Measurements from ENCODE around the gene PTGDR2. TPM values are rescaled to one million over a fixed set of nuclear protein-coding genes. Genes with fewer than 3 reads are reported as not detected.

PTGDR2 gene
- total RNA-seq, 1 experiment from 2014 or later: not detected

GRCh38 chr11:60879104-60879503, 23.4 kb upstream of the PTGDR2 start:
- H3K9ac ChIP-seq (ENCODE audit: low read length): no peak overlapping the region
- H3K9me2 ChIP-seq (replicated peaks; ENCODE audit: low read length): no peaks in the 10 kb centered on the region
- H3K36me3 ChIP-seq (ENCODE audit: low read depth, low read length): peaks cover 2% of the 10 kb centered on the region; the same call in 1 of the 2 replicates
- H3K27ac ChIP-seq (ENCODE audit: low read length): no peak overlapping the region
- DNase-seq (no peak), ATAC-seq (no peak)
- H3K79me2 ChIP-seq (ENCODE audit: low read length): no peaks in the 10 kb centered on the region
- H3K27me3 ChIP-seq (ENCODE audit: low read length): no peaks in the 10 kb centered on the region
- H3F3A ChIP-seq (ENCODE audit: low read length, unreplicated experiment): no peaks in the 10 kb centered on the region
- BruUV-seq (replicated peaks): no TSS peak
- no peaks in the 10 kb centered on the region for H4K20me1 ChIP-seq (ENCODE audit: low read length)
- no peak for TF ChIP-seq EZH2phosphoT487 (IDR thresholded peaks at IDR 0.05; ENCODE audit: borderline replicate concordance, low read length)
- TF ChIP-seq EZH2 (IDR thresholded peaks at IDR 0.05; ENCODE audit: low read length, unreplicated experiment): no peak
- no peak for TF ChIP-seq CTCF (conservative IDR thresholded peaks at IDR 0.05; ENCODE audit: low read depth, low read length)
- H3K4me3 ChIP-seq (ENCODE audit: low read length): no peak overlapping the region
- intact Hi-C loops (cut with micrococcal nuclease): no loop called here
- no peaks in the 10 kb centered on the region for H3K4me1 ChIP-seq (ENCODE audit: insufficient read depth, low read length)
- ChIA-PET POLR2A (ENCODE audit: unreplicated experiment) (no interaction called here), CTCF (no interaction called here)
- H3K9me3 ChIP-seq (ENCODE audit: low read length): no peaks in the 10 kb centered on the region
- H2AFZ ChIP-seq (ENCODE audit: low read length): no peak overlapping the region
- H3K4me2 ChIP-seq (ENCODE audit: low read length): no peak overlapping the region

GRCh38 chr11:60878245-60879101, 22.7 kb upstream of the PTGDR2 start:
- Histone ChIP-seq H3K27ac (ENCODE audit: low read length) (no peak overlapping the region), H3K79me2 (ENCODE audit: low read length) (no peaks in the 10 kb centered on the region), H3K9me3 (ENCODE audit: low read length) (no peaks in the 10 kb centered on the region), H3K4me1 (ENCODE audit: insufficient read depth, low read length) (no peaks in the 10 kb centered on the region), H3K9me2 (replicated peaks; ENCODE audit: low read length) (no peaks in the 10 kb centered on the region), H3K4me3 (ENCODE audit: low read length) (no peak overlapping the region), H2AFZ (ENCODE audit: low read length) (no peak overlapping the region), H3K27me3 (ENCODE audit: low read length) (no peaks in the 10 kb centered on the region), H3F3A (ENCODE audit: low read length, unreplicated experiment) (no peaks in the 10 kb centered on the region), H4K20me1 (ENCODE audit: low read length) (no peaks in the 10 kb centered on the region), H3K9ac (ENCODE audit: low read length) (no peak overlapping the region), H3K4me2 (ENCODE audit: low read length) (no peak overlapping the region), H3K36me3 (ENCODE audit: low read depth, low read length) (peaks cover 2% of the 10 kb centered on the region; the same call in 1 of the 2 replicates)
- no peak for DNase-seq
- no peak for TF ChIP-seq CTCF (conservative IDR thresholded peaks at IDR 0.05; ENCODE audit: low read depth, low read length)
- no peak for TF ChIP-seq EZH2 (IDR thresholded peaks at IDR 0.05; ENCODE audit: low read length, unreplicated experiment)
- TF ChIP-seq EZH2phosphoT487 (IDR thresholded peaks at IDR 0.05; ENCODE audit: borderline replicate concordance, low read length): no peak
- ChIA-PET CTCF (no interaction called here), POLR2A (ENCODE audit: unreplicated experiment) (no interaction called here)
- ATAC-seq: no peak
- intact Hi-C loops (cut with micrococcal nuclease): no loop called here
- no TSS peak for BruUV-seq (replicated peaks)

- H3K9ac ChIP-seq (ENCODE audit: low read length): no peak overlapping the region
- H3K27ac ChIP-seq (ENCODE audit: low read length): no peak overlapping the region
- no peaks in the 10 kb centered on the region for H3F3A ChIP-seq (ENCODE audit: low read length, unreplicated experiment)
- H3K9me2 ChIP-seq (replicated peaks; ENCODE audit: low read length): no peaks in the 10 kb centered on the region
- ChIA-PET POLR2A (ENCODE audit: unreplicated experiment) (no interaction called here), CTCF (no interaction called here)
- H3K4me2 ChIP-seq (ENCODE audit: low read length): no peak overlapping the region
- no TSS peak for BruUV-seq (replicated peaks)
- H3K36me3 ChIP-seq (ENCODE audit: low read depth, low read length): peaks cover 2% of the 10 kb centered on the region; the same call in 1 of the 2 replicates
- no peak for TF ChIP-seq CTCF (conservative IDR thresholded peaks at IDR 0.05; ENCODE audit: low read depth, low read length)
- TF ChIP-seq EZH2phosphoT487 (IDR thresholded peaks at IDR 0.05; ENCODE audit: borderline replicate concordance, low read length): no peak
- TF ChIP-seq EZH2 (IDR thresholded peaks at IDR 0.05; ENCODE audit: low read length, unreplicated experiment): no peak
- no peaks in the 10 kb centered on the region for H3K27me3 ChIP-seq (ENCODE audit: low read length)
- no peaks in the 10 kb centered on the region for H4K20me1 ChIP-seq (ENCODE audit: low read length)
- no peaks in the 10 kb centered on the region for H3K79me2 ChIP-seq (ENCODE audit: low read length)
- H2AFZ ChIP-seq (ENCODE audit: low read length): no peak overlapping the region
- DNase-seq (no peak), ATAC-seq (no peak)
- H3K9me3 ChIP-seq (ENCODE audit: low read length): no peaks in the 10 kb centered on the region
- no peaks in the 10 kb centered on the region for H3K4me1 ChIP-seq (ENCODE audit: insufficient read depth, low read length)
- no peak overlapping the region for H3K4me3 ChIP-seq (ENCODE audit: low read length)
- intact Hi-C loops (cut with micrococcal nuclease): no loop called here
Observed at GRCh38 chr11:60876168-60876485, 20.4 kb upstream of the PTGDR2 start.
